HS-27A (cell line): ENCODE measurements around the gene MAP3K21.
A peak's percentile ranks its signal among the peaks of the same experiment; 100 is the strongest.

Experiments
- DNase-seq: peaks from one replicate; pipeline ENCODE4 v3.0.0-alpha.2; 2012; ENCODE audit warnings: low read depth, missing footprints

Gene MAP3K21

GRCh38 chr1:233389893-233390292 lies 62.4 kb downstream of the MAP3K21 start:
- no peak for DNase-seq

- no peak for DNase-seq
Measured at GRCh38 chr1:233390842-233391737, 63.6 kb downstream of the MAP3K21 start.

- DNase-seq: no peak
Measured at GRCh38 chr1:233393084-233393840, 65.7 kb downstream of the MAP3K21 start.

- no peak for DNase-seq
Measured at GRCh38 chr1:233393926-233394680, 66.6 kb downstream of the MAP3K21 start.

- peak; percentile 12 for DNase-seq
Measured at GRCh38 chr1:233394860-233395717, 67.6 kb downstream of the MAP3K21 start.

- DNase-seq: no peak
Measured at GRCh38 chr1:233395863-233396646, 68.5 kb downstream of the MAP3K21 start.

- DNase-seq: no peak
Measured at GRCh38 chr1:233406339-233406960, 78.9 kb downstream of the MAP3K21 start.

GRCh38 chr1:233406994-233407631 lies 79.6 kb downstream of the MAP3K21 start:
- DNase-seq: no peak

GRCh38 chr1:233409540-233409939 lies 82.0 kb downstream of the MAP3K21 start:
- DNase-seq: no peak

- DNase-seq: no peak
Measured at GRCh38 chr1:233410906-233411305, 83.4 kb downstream of the MAP3K21 start.

- no peak for DNase-seq
Measured at GRCh38 chr1:233412812-233413211, 85.3 kb downstream of the MAP3K21 start.

GRCh38 chr1:233421293-233421692 lies 93.8 kb downstream of the MAP3K21 start:
- no peak for DNase-seq

- DNase-seq: no peak
Measured at GRCh38 chr1:233424779-233425178, 97.3 kb downstream of the MAP3K21 start.

- no peak for DNase-seq
Measured at GRCh38 chr1:233427907-233428306, 100.4 kb downstream of the MAP3K21 start.

GRCh38 chr1:233431753-233432403 lies 104.4 kb downstream of the MAP3K21 start:
- no peak for DNase-seq

- no peak for DNase-seq
Measured at GRCh38 chr1:233432916-233433315, 105.4 kb downstream of the MAP3K21 start.

- no peak for DNase-seq
Measured at GRCh38 chr1:233433436-233434210, 106.1 kb downstream of the MAP3K21 start.
